GM19023 (cell line): ENCODE results near the gene TWF2.
A peak's percentile ranks its signal among the peaks of the same experiment; 100 is the strongest.

ENCODE experiments used
- ATAC-seq: cut with Tn5 transposase; IDR thresholded peaks from one replicate; pipeline ENCODE4 v1.9.1; 2021; ENCODE audit warnings: mild to moderate bottlenecking, moderate library complexity; ENCODE audit not compliant: unreplicated experiment

Gene TWF2

DNA sequence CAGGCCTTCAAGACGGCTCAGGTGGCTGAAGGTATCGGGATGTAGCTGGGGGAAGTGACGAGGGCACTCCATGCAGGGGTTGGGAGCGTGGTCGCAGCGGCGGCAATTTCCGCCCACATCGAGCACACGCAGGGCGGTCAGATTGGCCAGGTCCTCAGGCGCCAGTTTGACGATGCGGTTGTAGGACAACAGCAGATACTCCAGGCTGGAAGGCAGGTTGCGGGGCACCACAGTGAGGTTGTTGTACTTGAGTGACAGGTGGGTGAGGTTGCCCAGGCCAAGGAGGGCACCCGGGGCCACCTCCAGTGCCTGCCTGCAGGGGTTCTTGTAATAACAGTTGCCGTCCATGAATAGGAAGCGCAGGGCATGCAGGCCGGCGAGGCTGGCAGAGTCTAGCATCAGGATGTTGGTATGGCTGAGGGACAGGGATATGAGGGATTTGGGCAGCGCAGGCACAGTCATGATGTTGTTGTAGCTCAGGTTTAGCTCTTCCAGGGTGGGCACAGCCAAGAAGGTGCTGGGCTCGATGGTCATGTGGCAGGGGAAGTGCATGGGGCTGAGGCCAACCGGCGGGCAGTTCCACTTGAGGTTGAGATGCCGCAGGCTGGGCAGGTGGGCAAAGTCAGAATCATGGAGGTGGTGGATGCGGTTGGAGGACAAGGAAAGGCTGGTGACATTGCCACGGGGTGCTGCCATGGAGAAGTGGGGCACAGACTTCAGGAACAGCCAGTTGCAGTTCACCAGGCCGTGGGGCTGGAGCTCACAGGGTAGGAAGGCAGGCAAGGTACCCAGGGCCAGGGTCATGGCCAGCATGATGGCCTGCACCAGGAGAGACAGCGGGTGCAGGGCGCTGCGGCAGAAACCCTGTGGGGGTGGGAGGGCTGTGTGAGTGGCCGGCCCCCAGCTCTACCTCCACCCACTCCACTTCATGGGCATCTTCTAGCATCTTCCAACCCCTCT is 15.2 kb downstream of the TWF2 start:
- no peak for ATAC-seq

DNA sequence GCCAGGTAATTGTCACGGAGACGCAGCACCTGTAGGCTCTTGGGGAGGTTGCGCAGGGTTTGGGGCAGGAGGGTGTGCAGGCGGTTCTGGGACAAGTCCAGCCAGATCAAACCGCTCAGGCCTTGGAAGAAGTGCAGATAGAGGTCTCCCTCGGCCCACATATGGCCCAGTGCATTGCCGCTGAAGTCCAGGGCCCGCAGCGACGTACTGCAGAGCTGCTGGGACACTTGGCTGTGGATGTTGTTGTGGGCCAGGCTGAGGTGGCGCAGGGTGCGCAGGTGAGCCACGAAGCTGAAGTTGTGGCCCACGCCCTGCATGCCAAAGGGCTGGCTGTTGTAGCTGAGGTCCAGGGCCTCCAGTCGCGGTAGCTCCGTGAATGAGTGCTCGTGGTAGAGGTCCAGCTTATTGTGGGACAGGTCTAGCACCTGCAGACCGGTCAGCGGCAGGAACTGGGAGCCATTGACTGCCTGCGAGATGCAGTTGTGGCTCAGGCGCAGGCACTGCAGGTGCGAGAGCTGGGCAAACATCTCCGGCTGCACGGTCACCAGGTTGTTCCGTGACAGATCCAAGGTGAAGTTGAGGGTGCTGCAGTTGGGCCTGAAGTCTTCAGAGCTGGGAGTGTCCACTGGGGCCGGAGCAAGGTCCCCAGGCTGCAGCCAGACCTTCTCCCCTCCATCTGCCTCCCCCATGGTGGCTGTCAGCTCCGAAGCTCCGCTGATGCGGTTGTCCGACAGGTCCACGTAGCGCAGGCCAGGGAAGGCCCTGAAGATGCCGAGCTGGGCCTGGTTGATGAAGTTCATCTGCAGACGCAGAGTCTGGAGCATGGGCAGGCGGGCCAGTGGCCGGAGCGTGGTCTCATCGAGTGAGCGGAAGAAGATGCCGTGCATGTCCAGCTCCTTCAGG is 16.4 kb downstream of the TWF2 start:
- ATAC-seq: no peak

DNA sequence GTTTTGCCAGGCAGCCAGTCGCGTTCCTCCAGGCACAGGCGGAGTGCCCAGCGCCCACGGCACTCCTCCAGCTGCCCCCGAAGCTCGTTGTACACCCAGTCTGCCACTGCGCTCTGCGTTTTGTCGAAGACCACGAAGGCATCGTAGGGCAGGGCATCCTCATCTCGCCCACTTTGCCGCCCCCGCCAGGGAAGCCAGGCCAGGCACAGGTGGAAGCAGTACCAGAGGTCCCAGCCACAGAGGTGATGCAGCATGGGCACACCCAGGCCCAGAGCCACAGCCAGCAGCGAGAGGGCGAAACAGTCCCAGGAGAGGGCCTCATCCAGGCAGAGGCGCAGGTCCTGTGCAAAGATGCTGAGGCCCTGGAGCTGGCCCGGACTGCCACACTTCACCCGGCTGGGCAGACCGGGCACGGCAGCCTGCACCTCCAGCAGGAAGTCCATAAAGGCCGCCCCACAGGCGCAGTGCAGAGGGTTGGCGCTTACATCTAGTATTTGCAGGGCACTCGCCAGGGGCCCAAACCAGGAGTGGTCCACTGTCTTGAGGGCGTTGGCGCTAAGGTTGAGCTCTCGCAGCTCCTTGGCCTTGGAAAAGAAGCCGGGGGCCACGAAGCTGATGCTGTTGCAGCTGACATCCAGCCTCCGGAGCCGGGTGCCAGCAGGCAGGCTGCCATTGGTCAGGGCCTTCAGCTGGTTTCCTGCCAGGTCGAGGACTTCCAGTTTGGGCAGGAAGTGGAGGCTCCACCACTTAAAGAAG is 17.2 kb downstream of the TWF2 start:
- ATAC-seq: no peak

- ATAC-seq: no peak
Observed at GRCh38 chr3:52221141-52221562, 17.8 kb downstream of the TWF2 start.

DNA sequence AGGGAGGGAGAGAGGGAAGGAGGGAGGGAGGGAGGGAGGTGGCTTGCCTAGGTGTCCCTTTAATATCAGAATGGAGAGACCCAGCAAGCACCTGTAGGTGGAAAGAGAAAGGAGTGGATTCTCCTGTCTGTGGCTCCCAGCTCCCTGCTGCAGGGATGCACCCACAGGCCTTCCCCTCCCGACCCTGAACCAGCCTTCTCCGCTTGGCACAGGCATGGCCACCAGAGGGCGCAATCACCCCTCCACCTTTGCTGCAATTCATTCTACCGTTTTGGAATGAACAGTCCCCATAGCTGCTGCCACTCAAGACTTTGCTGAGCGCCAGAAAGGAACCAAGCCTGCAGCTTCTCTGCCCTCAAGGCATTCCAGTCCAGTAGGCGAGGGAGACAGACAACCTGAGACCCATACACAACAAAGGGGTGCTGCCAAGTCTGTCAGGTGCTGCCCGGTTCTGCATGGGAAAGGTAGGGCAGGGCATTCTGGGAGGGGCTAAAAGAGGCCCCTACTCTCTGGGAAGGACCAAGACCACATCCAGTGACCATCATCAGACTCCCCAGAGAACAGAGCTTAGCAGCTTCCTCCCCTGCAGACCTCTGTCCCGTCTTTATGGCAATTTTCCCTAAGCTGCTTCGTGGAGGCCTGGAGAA is 18.5 kb downstream of the TWF2 start:
- peak; percentile 58 for ATAC-seq

DNA sequence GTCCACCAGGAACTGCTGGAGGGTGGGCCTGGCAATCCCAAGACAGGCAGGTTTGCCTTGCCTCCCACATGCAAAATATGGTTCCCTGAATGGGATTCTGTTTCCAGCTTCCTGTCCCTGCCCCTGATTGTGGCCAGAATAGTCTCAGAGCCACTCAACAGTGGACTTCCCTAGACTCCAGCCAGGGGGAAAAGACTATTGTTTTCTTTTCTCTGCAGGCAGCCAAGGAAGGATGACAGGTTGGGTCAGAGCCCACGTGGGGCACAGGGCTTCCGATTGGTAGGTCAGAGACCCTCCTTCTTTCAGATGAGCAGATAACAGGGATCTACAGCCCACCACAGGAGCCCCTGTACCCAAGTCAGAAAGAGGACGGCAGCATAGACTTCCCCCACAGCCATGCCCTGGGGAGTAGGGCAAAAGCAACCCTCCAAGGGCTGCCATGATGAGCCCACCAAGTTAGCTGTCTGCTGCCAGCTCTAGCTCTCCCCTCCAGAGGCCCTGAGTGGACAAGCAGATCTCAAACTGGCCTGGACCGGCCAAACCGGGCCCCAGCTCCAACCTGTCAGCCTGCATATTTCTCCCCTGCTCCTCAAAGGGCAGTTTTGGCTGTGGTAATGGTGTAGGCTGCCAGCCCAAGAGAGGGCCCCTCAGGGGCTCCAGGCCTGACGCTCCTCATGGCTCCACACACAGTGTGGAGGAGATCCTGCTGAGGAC is 19.9 kb downstream of the TWF2 start:
- ATAC-seq: no peak

DNA sequence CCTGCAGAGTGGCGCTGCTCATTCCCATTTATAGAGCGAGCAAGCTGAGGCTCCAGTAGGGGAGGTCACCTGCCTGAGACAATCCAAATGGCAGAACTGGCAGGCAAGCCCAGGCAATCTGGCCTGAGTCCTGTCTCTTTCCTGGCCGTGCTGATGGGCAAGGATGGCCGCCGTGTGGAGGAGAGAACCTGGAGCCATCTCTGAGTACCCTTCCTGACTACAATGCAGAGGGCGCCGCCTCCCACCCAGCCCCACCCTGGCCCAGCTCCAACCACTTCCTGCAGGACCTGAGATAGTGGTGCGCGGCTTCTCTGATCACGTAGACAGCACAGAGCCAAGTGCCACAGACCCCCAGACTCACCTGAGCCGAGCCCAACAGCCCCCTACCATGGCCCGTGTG is 20.5 kb downstream of the TWF2 start:
- no peak for ATAC-seq

DNA sequence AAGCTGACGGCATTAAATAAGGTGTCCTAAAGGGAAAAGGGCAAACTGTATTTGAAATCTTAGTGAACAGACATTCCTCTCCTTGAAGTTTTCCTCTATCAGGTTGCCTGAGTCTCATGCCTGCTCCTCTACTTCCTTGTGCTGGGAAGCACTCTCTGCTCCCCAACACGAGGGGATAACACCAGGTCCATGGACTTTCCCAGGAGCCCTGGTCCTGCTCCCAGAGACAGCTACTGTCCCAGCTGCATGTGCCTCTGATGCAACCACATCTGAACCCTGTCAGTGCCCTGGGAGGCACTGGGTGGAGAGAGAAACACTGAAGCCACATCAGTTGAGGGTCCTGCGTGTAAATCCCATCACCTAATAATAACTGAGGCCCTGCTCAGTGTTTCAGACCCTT is 20.9 kb downstream of the TWF2 start:
- no peak for ATAC-seq

GRCh38 chr3:52217409-52217805 is 21.6 kb downstream of the TWF2 start:
- ATAC-seq: no peak

GRCh38 chr3:52216585-52217408 is 22.2 kb downstream of the TWF2 start:
- ATAC-seq: no peak

DNA sequence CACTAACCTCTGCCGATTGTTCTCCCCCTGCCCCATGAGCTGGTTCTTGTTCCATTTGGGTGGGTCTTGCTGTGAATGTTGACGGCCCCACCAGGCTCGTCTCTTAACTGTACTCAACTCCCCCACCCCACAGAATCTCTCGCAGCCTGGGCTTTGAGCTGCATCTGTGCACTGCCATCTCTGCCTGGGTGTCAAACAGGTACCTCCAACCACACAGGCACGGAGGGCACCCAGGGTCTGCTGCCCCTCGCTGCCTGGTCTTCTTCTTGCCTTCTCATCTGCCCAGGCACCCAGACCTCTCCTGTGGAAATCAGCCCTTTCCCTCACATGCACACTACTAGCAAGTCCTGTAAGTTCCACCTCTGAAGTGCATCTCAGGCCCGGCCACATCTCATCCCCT is 23.6 kb downstream of the TWF2 start:
- no peak for ATAC-seq

DNA sequence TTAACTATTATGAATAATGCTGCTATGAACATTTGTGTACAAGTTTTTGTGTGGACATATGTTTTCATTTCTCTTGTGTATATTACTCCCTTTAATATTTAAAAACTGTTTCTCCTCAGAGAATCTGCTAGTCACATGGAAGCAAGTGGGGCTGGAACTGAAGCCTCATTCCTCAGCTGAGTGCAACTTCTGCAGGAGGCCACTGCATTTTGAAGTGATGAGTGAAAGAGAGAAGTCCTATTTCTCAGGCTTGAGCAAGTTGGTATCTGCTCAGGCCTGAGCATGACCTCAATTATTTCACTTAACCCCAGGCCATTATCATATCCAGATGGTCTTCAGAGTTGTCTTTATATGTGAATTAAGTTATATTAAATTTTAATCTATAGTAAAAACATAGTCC is 25.1 kb downstream of the TWF2 start:
- ATAC-seq: no peak

- ATAC-seq: no peak
Observed at GRCh38 chr3:52213005-52213404, 26.0 kb downstream of the TWF2 start.

DNA sequence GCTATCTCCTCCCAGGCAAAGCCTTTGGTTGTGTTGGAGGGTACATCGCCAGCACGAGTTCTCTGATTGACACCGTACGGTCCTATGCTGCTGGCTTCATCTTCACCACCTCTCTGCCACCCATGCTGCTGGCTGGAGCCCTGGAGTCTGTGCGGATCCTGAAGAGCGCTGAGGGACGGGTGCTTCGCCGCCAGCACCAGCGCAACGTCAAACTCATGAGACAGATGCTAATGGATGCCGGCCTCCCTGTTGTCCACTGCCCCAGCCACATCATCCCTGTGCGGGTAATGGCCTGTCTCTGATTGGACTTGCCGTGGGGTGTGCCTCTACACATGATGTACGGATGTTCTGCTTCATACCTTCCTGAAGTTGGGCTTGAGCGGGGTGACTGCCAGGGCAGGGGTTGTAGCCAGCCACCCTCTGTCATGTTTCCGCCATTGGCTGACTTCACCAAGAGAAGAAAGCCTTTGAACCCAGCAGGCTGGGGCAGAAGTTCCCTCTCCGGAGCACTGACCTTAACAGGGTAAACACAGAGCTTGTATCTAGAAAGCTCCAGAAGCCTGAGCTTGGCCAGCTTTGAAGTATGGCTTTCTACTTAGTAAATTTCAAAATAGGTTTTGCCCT is 27.6 kb downstream of the TWF2 start:
- ATAC-seq: no peak

- no peak for ATAC-seq
Observed at GRCh38 chr3:52210550-52211046, 28.4 kb downstream of the TWF2 start.

DNA sequence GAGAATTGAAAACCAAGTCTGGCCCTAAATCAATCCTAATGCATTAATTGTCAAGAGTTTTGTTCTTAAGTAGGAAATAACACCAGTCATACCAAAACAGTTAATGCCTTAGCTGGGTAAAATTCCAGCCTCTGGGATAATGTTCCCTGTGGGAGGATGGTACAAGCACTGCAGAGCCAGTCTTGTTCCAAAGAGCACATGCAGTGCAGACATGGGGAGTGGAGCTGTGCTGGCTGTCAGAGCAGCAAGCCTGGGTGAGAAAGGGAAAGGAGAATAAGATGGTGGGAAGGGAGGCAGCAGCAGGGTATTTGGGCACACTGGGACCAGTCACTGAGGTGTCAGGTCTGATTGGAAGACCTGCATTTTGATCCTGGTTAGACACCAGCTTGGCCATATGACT is 28.9 kb downstream of the TWF2 start:
- no peak for ATAC-seq

DNA sequence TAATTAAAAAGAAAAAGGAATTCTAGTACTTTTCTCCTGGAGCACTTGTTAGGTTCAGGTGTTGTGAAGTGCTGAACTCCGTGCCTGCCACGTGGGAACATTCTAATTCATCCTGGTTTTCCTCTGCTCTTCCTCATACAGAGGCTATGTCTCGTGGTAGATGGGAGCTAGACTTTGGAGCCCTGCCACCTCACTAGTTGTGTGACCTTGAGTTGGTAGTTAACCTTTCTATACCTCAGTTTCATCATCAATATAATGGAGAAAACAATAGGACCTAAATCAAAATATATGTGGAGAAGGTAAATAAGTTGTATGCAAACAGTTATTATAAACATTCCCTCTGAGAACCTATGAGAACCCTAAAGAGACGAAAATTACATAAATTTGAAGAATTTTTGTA is 30.4 kb downstream of the TWF2 start:
- no peak for ATAC-seq

GRCh38 chr3:52205727-52206372 is 33.1 kb downstream of the TWF2 start:
- ATAC-seq: no peak
